Lower lobe of right lung (tissue), 2 donors: ENCODE measurements around the gene PHACTR4. TPM values are rescaled to one million over a fixed set of nuclear protein-coding genes. Genes with fewer than 3 reads are reported as not detected.
"Not testable (repeated sequence)": the region's sequence is repeated elsewhere in the genome, so short reads cannot be mapped to it uniquely, and the experiment has no call there.

Experiments used
- ATAC-seq, 2 donors: fragments of 200-7000 bp; cut with Tn5 transposase; one replicate each; pipeline ENCODE4 v1.9.1; 2020 to 2022; ENCODE audit warnings: mild to moderate bottlenecking in 2 of 2, moderate library complexity in 2 of 2
- DNase-seq: peaks from one replicate; pipeline ENCODE4 v3.0.0-alpha.2; 2020
- H3K27ac ChIP-seq: fragments of 200-600 bp; one replicate; pipeline ENCODE4 v1.8.0; 2022
- H3K27me3 ChIP-seq: fragments of 200-600 bp; one replicate; pipeline ENCODE4 v1.8.0; 2022; ENCODE audit warnings: low read depth
- H3K36me3 ChIP-seq: fragments of 200-600 bp; one replicate; pipeline ENCODE4 v1.8.0; 2022; ENCODE audit warnings: mild to moderate bottlenecking
- H3K4me1 ChIP-seq: fragments of 200-600 bp; one replicate; pipeline ENCODE4 v1.8.0; 2022
- H3K4me3 ChIP-seq: fragments of 200-600 bp; one replicate; pipeline ENCODE4 v1.8.0; 2022; ENCODE audit warnings: mild to moderate bottlenecking
- H3K9me3 ChIP-seq: fragments of 200-600 bp; one replicate; pipeline ENCODE4 v1.8.0; 2022
- intact Hi-C: fragments of 100-400 bp; cut with DNase I; formaldehyde crosslinking; loops from one replicate; pipeline ENCODE4 v1.11.0; 2022
- total RNA-seq: library from RNA; stranded (reverse); fragmentation: NEBNext Ultra II Directional; extraction: Animal tissue kit (Norgen Biotek cat#: 25700); gene quantifications from one replicate; pipeline ENCODE4 v1.2.1, GENCODE V29; 2021
- TF ChIP-seq, protein P1 (sequence below): fragments of 200-600 bp; IDR thresholded peaks from one replicate; pipeline ENCODE4 v1.8.0; 2022; ENCODE audit warnings: antibody characterized with exemption, mild to moderate bottlenecking
- donor health status: DM: no; HTN: yes; CAD: no; lungs with severe emphysema.

Gene PHACTR4
- total RNA-seq, 1 donor from 2014 or later = 44.2 TPM

- H3K9me3 ChIP-seq = no peaks in the 10 kb centered on the region
- no peak overlapping the region for H3K27ac ChIP-seq
- no peaks in the 10 kb centered on the region for H3K27me3 ChIP-seq
- intact Hi-C loops = no loop called here
- DNase-seq (no peak), ATAC-seq (no peak)
- H3K4me3 ChIP-seq = peak overlapping the region; percentile 90
- H3K36me3 ChIP-seq = peaks cover 79% of the 10 kb centered on the region
- H3K4me1 ChIP-seq = peaks cover 66% of the 10 kb centered on the region
- TF ChIP-seq, protein P1, sequence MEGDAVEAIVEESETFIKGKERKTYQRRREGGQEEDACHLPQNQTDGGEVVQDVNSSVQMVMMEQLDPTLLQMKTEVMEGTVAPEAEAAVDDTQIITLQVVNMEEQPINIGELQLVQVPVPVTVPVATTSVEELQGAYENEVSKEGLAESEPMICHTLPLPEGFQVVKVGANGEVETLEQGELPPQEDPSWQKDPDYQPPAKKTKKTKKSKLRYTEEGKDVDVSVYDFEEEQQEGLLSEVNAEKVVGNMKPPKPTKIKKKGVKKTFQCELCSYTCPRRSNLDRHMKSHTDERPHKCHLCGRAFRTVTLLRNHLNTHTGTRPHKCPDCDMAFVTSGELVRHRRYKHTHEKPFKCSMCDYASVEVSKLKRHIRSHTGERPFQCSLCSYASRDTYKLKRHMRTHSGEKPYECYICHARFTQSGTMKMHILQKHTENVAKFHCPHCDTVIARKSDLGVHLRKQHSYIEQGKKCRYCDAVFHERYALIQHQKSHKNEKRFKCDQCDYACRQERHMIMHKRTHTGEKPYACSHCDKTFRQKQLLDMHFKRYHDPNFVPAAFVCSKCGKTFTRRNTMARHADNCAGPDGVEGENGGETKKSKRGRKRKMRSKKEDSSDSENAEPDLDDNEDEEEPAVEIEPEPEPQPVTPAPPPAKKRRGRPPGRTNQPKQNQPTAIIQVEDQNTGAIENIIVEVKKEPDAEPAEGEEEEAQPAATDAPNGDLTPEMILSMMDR = no peak
These were observed 140.9 kb downstream of the PHACTR4 start for GRCh38 chr1:28510273-28510969.

DNA sequence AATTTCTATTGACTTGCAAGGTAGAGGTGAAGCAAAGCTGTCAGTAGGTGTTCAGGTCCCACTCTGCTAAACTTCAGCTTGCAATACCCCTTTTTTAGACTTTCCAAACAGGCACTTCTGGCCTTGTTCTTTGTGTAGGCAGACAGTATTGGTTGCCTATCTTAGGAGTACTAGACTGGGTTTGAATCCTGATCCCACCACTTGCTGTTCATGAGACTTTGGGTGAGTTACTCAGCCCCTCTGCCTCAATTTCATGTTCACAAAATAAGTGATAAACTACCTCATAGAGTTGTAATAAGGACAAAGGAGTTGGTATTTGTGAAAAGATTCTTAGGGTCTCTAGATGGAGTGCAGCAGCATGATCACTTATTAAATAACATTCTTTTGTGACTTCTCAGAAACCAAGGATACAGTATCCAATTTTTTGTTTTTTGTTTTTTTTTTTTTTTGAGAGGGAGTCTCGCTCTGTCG is 141.5 kb downstream of the PHACTR4 start:
- Histone ChIP-seq H3K27ac (no peak overlapping the region), H3K36me3 (peaks cover 79% of the 10 kb centered on the region), H3K4me3 (peak overlapping the region; percentile 90), H3K4me1 (peaks cover 66% of the 10 kb centered on the region), H3K9me3 (no peaks in the 10 kb centered on the region), H3K27me3 (no peaks in the 10 kb centered on the region)
- intact Hi-C loops = no loop called here
- DNase-seq (no peak), ATAC-seq (no peak)
- TF ChIP-seq, protein P1 = no peak

GRCh38 chr1:28512058-28512611 is 142.6 kb downstream of the PHACTR4 start:
- TF ChIP-seq, protein P1 = no peak
- Histone ChIP-seq H3K27ac (no peak overlapping the region), H3K27me3 (no peaks in the 10 kb centered on the region), H3K4me1 (peaks cover 61% of the 10 kb centered on the region), H3K9me3 (no peaks in the 10 kb centered on the region), H3K4me3 (peak overlapping the region; percentile 4), H3K36me3 (peaks cover 79% of the 10 kb centered on the region)
- ATAC-seq = no peak
- intact Hi-C loops = no loop called here
- no peak for DNase-seq

DNA sequence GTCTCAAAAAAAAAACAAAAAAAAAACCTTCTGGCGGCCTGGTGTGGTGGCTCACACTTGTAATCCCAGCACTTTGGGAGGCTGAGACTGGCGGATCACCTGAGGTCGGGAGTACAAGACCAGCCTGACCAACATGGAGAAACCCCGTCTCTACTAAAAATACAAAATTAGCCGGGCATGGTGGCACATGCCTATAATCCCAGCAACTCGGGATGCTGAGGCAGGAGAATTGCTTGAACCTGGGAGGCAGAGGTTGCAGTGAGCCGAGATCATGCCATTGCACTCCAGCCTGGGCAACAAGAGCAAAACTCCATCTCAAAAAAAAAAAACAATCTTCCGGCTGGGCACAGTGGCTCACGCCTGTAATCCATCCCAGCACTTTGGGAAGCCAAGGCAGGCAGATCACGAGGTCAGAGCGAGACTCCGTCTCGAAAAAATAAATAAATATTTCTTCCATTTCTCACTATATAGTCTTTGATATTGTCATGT is 144.9 kb downstream of the PHACTR4 start:
- peaks cover 59% of the 10 kb centered on the region for H3K36me3 ChIP-seq
- H3K27me3 ChIP-seq, H3K9me3 ChIP-seq, DNase-seq, intact Hi-C loops, ATAC-seq, H3K27ac ChIP-seq, H3K4me3 ChIP-seq: not testable (repeated sequence)
- peaks cover 51% of the 10 kb centered on the region for H3K4me1 ChIP-seq

DNA sequence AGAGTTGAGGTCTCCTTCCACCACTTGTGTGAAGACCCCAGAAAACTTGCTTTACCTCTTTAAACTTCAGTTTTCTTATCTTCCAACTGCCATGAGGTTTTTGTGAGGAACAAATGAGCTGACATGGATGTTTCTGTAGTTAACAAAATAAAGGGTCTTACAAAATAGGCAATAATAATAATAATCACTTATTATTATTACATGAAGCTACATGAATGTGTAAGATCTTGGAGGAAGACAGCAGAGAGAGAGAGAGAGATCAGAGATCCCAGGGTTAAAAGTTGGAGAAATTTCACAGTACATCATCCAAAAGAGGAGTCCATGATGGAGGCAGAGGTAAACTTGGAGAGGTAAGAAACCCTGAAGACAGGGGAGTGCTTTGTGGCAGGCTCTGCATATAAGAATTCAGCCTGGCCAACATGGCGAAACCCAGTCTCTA is 147.0 kb downstream of the PHACTR4 start:
- Histone ChIP-seq H3K36me3 (peaks cover 39% of the 10 kb centered on the region), H3K27me3 (no peaks in the 10 kb centered on the region), H3K4me1 (peaks cover 32% of the 10 kb centered on the region), H3K27ac (no peak overlapping the region), H3K9me3 (no peaks in the 10 kb centered on the region), H3K4me3 (no peak overlapping the region)
- ATAC-seq (no peak), DNase-seq (no peak)
- TF ChIP-seq, protein P1 = no peak
- intact Hi-C loops = no loop called here

DNA sequence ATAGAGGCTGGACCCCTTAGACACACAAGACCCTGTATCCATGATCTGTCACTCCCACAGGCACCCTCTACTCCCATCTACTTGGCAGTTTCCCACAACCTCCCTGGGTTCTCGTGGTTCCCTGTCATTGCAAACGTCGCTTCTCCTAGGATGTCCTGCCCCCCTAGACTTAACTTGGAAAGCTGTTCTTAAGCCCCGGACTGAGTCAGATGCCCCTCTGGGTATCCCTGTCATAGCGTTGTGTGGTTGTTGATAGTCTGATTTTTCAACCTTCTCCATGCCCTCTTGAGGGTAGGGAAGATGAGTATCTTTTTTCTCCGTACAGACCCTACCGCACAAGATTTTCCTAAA is 148.1 kb downstream of the PHACTR4 start:
- ATAC-seq = peak in 1 of 2 donors; percentile 3
- Histone ChIP-seq H3K4me3 (peak overlapping the region; percentile 77), H3K9me3 (no peaks in the 10 kb centered on the region), H3K27me3 (no peaks in the 10 kb centered on the region), H3K36me3 (peaks cover 28% of the 10 kb centered on the region), H3K27ac (peak overlapping the region; percentile 77), H3K4me1 (peaks cover 22% of the 10 kb centered on the region)
- intact Hi-C loops = no loop called here
- TF ChIP-seq, protein P1 = no peak
- no peak for DNase-seq
